ENCODE measurements around the gene ATF3.

ATF3 gene

GRCh38 chr1:212600071-212600915 lies 8.3 kb upstream of the ATF3 start:
- no peak overlapping the region for H3K4me3 ChIP-seq (ENCODE audit: low read length)
- TF ChIP-seq, protein P1, sequence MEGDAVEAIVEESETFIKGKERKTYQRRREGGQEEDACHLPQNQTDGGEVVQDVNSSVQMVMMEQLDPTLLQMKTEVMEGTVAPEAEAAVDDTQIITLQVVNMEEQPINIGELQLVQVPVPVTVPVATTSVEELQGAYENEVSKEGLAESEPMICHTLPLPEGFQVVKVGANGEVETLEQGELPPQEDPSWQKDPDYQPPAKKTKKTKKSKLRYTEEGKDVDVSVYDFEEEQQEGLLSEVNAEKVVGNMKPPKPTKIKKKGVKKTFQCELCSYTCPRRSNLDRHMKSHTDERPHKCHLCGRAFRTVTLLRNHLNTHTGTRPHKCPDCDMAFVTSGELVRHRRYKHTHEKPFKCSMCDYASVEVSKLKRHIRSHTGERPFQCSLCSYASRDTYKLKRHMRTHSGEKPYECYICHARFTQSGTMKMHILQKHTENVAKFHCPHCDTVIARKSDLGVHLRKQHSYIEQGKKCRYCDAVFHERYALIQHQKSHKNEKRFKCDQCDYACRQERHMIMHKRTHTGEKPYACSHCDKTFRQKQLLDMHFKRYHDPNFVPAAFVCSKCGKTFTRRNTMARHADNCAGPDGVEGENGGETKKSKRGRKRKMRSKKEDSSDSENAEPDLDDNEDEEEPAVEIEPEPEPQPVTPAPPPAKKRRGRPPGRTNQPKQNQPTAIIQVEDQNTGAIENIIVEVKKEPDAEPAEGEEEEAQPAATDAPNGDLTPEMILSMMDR (conservative IDR thresholded peaks at IDR 0.05; ENCODE audit: low read length), result no peak
- DNase-seq (ENCODE audit: low read depth), result no peak

DNA sequence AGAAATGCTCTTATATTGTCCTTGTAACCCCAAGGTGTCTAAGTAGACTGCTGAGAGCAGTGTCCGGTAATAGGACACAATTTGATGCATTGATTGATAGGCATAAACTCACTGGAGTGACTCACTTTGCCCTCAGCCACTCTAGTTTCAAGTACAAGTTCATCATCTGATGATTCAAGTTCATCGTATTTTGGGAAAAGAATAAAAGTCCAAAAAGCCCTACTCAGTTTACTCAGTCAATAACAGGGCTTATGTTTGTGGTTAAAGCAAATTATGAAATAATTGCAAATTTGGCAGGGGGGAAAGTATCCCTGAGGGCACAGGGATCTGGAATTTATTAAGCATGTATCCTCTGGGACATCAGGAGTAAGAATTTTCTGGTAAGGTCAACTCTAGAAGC lies 7.6 kb upstream of the ATF3 start:
- TF ChIP-seq, protein P1 (conservative IDR thresholded peaks at IDR 0.05; ENCODE audit: low read length), result no peak
- peak; percentile 40 for DNase-seq (ENCODE audit: low read depth)
- no peak overlapping the region for H3K4me3 ChIP-seq (ENCODE audit: low read length)

GRCh38 chr1:212601524-212601923 lies 7.0 kb upstream of the ATF3 start:
- TF ChIP-seq, protein P1 (conservative IDR thresholded peaks at IDR 0.05; ENCODE audit: low read length), result no peak
- DNase-seq (ENCODE audit: low read depth), result no peak
- no peak overlapping the region for H3K4me3 ChIP-seq (ENCODE audit: low read length)

GRCh38 chr1:212605441-212606394 lies 2.8 kb upstream of the ATF3 start:
- TF ChIP-seq, protein P1 (conservative IDR thresholded peaks at IDR 0.05; ENCODE audit: low read length), result no peak
- no peak for DNase-seq (ENCODE audit: low read depth)
- no peak overlapping the region for H3K4me3 ChIP-seq (ENCODE audit: low read length)

GRCh38 chr1:212606395-212607205 lies 2.0 kb upstream of the ATF3 start:
- no peak for DNase-seq (ENCODE audit: low read depth)
- TF ChIP-seq, protein P1 (conservative IDR thresholded peaks at IDR 0.05; ENCODE audit: low read length), result no peak
- no peak overlapping the region for H3K4me3 ChIP-seq (ENCODE audit: low read length)

GRCh38 chr1:212607206-212607912 lies 1.2 kb upstream of the ATF3 start:
- DNase-seq (ENCODE audit: low read depth), result no peak
- TF ChIP-seq, protein P1 (conservative IDR thresholded peaks at IDR 0.05; ENCODE audit: low read length), result no peak
- H3K4me3 ChIP-seq (ENCODE audit: low read length), result peak overlapping the region; percentile 79
